Measurements from ENCODE around the gene TEX19.
"Not testable (repeated sequence)": the region's sequence is repeated elsewhere in the genome, so short reads cannot be mapped to it uniquely, and the experiment has no call there.

DNA sequence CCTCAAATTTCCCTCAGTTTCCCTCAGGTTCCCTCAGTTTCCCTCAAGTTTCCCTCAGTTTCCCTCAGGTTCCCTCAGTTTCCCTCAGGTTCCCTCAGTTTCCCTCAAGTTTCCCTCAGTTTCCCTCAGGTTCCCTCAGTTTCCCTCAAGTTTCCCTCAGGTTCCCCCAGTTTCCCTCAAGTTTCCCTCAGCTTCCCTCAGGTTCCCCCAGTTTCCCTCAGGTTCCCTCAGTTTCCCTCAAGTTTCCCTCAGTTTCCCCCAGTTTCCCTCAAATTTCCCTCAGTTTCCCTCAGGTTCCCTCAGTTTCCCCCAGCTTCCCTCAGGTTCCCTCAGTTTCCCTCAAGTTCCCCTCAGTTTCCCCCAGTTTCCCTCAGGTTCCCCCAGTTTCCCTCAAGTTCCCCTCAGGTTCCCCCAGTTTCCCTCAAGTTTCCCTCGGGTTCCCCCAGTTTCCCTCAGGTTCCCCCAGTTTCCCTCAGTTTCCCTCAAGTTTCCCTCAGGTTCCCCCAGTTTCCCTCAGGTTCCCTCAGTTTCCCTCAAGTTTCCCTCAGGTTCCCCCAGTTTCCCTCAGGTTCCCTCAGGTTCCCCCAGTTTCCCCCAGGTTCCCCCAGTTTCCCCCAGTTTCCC lies 516 bp downstream of the TEX19 start:
- TF ChIP-seq POLR2AphosphoS5, POLR2A, EP300 (IDR thresholded peaks at IDR 0.05): not testable (repeated sequence)
